GM13977 (cell line): Measurements from ENCODE around the gene GNAS.
"Not testable (repeated sequence)": the region's sequence is repeated elsewhere in the genome, so short reads cannot be mapped to it uniquely, and the experiment has no call there.

Source experiments
- DNase-seq: peaks from one replicate; pipeline ENCODE4 v3.0.0; 2012; ENCODE audit warnings: low spot score
- CTCF ChIP-seq: IDR thresholded peaks from 2 replicates; pipeline ENCODE4 v1.5.1; 2012; ENCODE audit warnings: mild to moderate bottlenecking, control low read depth; ENCODE audit not compliant: insufficient read depth; ENCODE audit errors: extremely low read depth, missing control alignments
- in situ Hi-C: fragments of 300-500 bp; cut with MboI; formaldehyde crosslinking; loops from one replicate; pipeline ENCODE4 v1.12.0; 2022; ENCODE audit warnings: low sequenced_read_pairs, low pct_unique_long_range_greater_than_20kb, mixed read lengths, inconsistent platforms; ENCODE audit not compliant: unreplicated experiment

The GNAS gene

GRCh38 chr20:58826271-58826670 lies 26.2 kb upstream of the GNAS start:
- DNase-seq: no peak
- no peak for TF ChIP-seq CTCF
- in situ Hi-C loops: loop anchor here (25.0 kb wide), 2 partner anchors 339 to 589 kb away; partner anchors contain the start of gene ANKRD60

- DNase-seq: no peak
- in situ Hi-C loops: loop anchor here (25.0 kb wide), 2 partner anchors 341 to 591 kb away; partner anchors contain the start of gene ANKRD60
- TF ChIP-seq CTCF: no peak
Measured at GRCh38 chr20:58828136-58828535, 24.4 kb upstream of the GNAS start.

GRCh38 chr20:58828804-58829203 lies 23.7 kb upstream of the GNAS start:
- in situ Hi-C loops: loop anchor here (25.0 kb wide), 2 partner anchors 342 to 592 kb away; partner anchors contain the start of gene ANKRD60
- not testable (repeated sequence) for DNase-seq

- in situ Hi-C loops: loop anchor here (25.0 kb wide), 2 partner anchors 342 to 592 kb away; partner anchors contain the start of gene ANKRD60
- no peak for DNase-seq
- TF ChIP-seq CTCF: no peak
Measured at GRCh38 chr20:58829531-58829941, 23.0 kb upstream of the GNAS start.

GRCh38 chr20:58832457-58832856 lies 20.1 kb upstream of the GNAS start:
- DNase-seq: no peak
- in situ Hi-C loops: loop anchor here (25.0 kb wide), 2 partner anchors 345 to 595 kb away; partner anchors contain the start of gene ANKRD60
- no peak for TF ChIP-seq CTCF

GRCh38 chr20:58833921-58834320 lies 18.6 kb upstream of the GNAS start:
- no peak for TF ChIP-seq CTCF
- in situ Hi-C loops: loop anchor here (25.0 kb wide), 2 partner anchors 347 to 597 kb away; partner anchors contain the start of gene ANKRD60
- no peak for DNase-seq

- in situ Hi-C loops: loop anchor here (25.0 kb wide), 2 partner anchors 348 to 598 kb away; partner anchors contain the start of gene ANKRD60
- no peak for TF ChIP-seq CTCF
- no peak for DNase-seq
Measured at GRCh38 chr20:58835231-58835630, 17.3 kb upstream of the GNAS start.
